ENCODE data around the gene ACSL1. TPM values are rescaled to one million over a fixed set of nuclear protein-coding genes. Genes with fewer than 3 reads are reported as not detected.

The ACSL1 gene
- total RNA-seq, 1 donor, result 57.5 TPM

GRCh38 chr4:184851200-184851541, 25.4 kb upstream of the ACSL1 start:
- no peaks in the 10 kb centered on the region for H4K20me1 ChIP-seq (ENCODE audit: insufficient read depth, low read length)
- no peak for TF ChIP-seq CTCF (IDR thresholded peaks at IDR 0.05; ENCODE audit: extremely low read depth, low read depth, low read length)
- no peaks in the 10 kb centered on the region for H3K9me3 ChIP-seq (ENCODE audit: low read depth, low read length)
- no peak overlapping the region for H3K27ac ChIP-seq (ENCODE audit: low read depth, low read length)
- H3K27me3 ChIP-seq (ENCODE audit: insufficient read depth, low read length), result peaks cover 12% of the 10 kb centered on the region
- H3K79me2 ChIP-seq (ENCODE audit: insufficient read depth, low read length), result no peaks in the 10 kb centered on the region
- no peaks in the 10 kb centered on the region for H3K4me1 ChIP-seq (ENCODE audit: insufficient read depth, low read length)
- no peak overlapping the region for H3K4me2 ChIP-seq (ENCODE audit: insufficient read depth, low read length)
- H3K36me3 ChIP-seq (ENCODE audit: insufficient read depth, low read length), result no peaks in the 10 kb centered on the region
- H3K4me3 ChIP-seq (ENCODE audit: insufficient read depth, low read length), result no peak overlapping the region
- no peak overlapping the region for H2AFZ ChIP-seq (ENCODE audit: low read length)
- no peak for DNase-seq (ENCODE audit: insufficient read length, low spot score, missing footprints)

- no peak for TF ChIP-seq CTCF (IDR thresholded peaks at IDR 0.05; ENCODE audit: extremely low read depth, low read depth, low read length)
- Histone ChIP-seq H3K79me2 (ENCODE audit: insufficient read depth, low read length) (no peaks in the 10 kb centered on the region), H3K9me3 (ENCODE audit: low read depth, low read length) (no peaks in the 10 kb centered on the region), H3K27me3 (ENCODE audit: insufficient read depth, low read length) (peaks cover 12% of the 10 kb centered on the region), H3K4me3 (ENCODE audit: insufficient read depth, low read length) (no peak overlapping the region), H3K36me3 (ENCODE audit: insufficient read depth, low read length) (no peaks in the 10 kb centered on the region), H3K27ac (ENCODE audit: low read depth, low read length) (no peak overlapping the region), H2AFZ (ENCODE audit: low read length) (no peak overlapping the region), H4K20me1 (ENCODE audit: insufficient read depth, low read length) (no peaks in the 10 kb centered on the region), H3K4me1 (ENCODE audit: insufficient read depth, low read length) (no peaks in the 10 kb centered on the region), H3K4me2 (ENCODE audit: insufficient read depth, low read length) (no peak overlapping the region)
- no peak for DNase-seq (ENCODE audit: insufficient read length, low spot score, missing footprints)
Observed at GRCh38 chr4:184850431-184851199, 24.8 kb upstream of the ACSL1 start.

GRCh38 chr4:184850018-184850417, 24.2 kb upstream of the ACSL1 start:
- Histone ChIP-seq H3K27ac (ENCODE audit: low read depth, low read length) (no peak overlapping the region), H4K20me1 (ENCODE audit: insufficient read depth, low read length) (no peaks in the 10 kb centered on the region), H3K4me2 (ENCODE audit: insufficient read depth, low read length) (no peak overlapping the region), H2AFZ (ENCODE audit: low read length) (no peak overlapping the region), H3K27me3 (ENCODE audit: insufficient read depth, low read length) (peaks cover 12% of the 10 kb centered on the region), H3K4me3 (ENCODE audit: insufficient read depth, low read length) (no peak overlapping the region), H3K79me2 (ENCODE audit: insufficient read depth, low read length) (no peaks in the 10 kb centered on the region), H3K4me1 (ENCODE audit: insufficient read depth, low read length) (peaks cover 4% of the 10 kb centered on the region), H3K36me3 (ENCODE audit: insufficient read depth, low read length) (no peaks in the 10 kb centered on the region), H3K9me3 (ENCODE audit: low read depth, low read length) (no peaks in the 10 kb centered on the region)
- no peak for TF ChIP-seq CTCF (IDR thresholded peaks at IDR 0.05; ENCODE audit: extremely low read depth, low read depth, low read length)
- no peak for DNase-seq (ENCODE audit: insufficient read length, low spot score, missing footprints)

GRCh38 chr4:184849185-184849584, 23.4 kb upstream of the ACSL1 start:
- no peak for TF ChIP-seq CTCF (IDR thresholded peaks at IDR 0.05; ENCODE audit: extremely low read depth, low read depth, low read length)
- no peaks in the 10 kb centered on the region for H4K20me1 ChIP-seq (ENCODE audit: insufficient read depth, low read length)
- no peaks in the 10 kb centered on the region for H3K9me3 ChIP-seq (ENCODE audit: low read depth, low read length)
- no peaks in the 10 kb centered on the region for H3K79me2 ChIP-seq (ENCODE audit: insufficient read depth, low read length)
- peaks cover 4% of the 10 kb centered on the region for H3K4me1 ChIP-seq (ENCODE audit: insufficient read depth, low read length)
- H3K4me2 ChIP-seq (ENCODE audit: insufficient read depth, low read length), result no peak overlapping the region
- no peak for DNase-seq (ENCODE audit: insufficient read length, low spot score, missing footprints)
- H3K27ac ChIP-seq (ENCODE audit: low read depth, low read length), result no peak overlapping the region
- H3K27me3 ChIP-seq (ENCODE audit: insufficient read depth, low read length), result peaks cover 12% of the 10 kb centered on the region
- H3K4me3 ChIP-seq (ENCODE audit: insufficient read depth, low read length), result no peak overlapping the region
- no peaks in the 10 kb centered on the region for H3K36me3 ChIP-seq (ENCODE audit: insufficient read depth, low read length)
- no peak overlapping the region for H2AFZ ChIP-seq (ENCODE audit: low read length)
